Umbilical cord (tissue), 2 donors: ENCODE results near the gene PDSS2. TPM values are rescaled to one million over a fixed set of nuclear protein-coding genes. Genes with fewer than 3 reads are reported as not detected.

Source experiments
- DNase-seq: peaks from one replicate; pipeline ENCODE4 v3.0.0-alpha.2; 2015; ENCODE audit warnings: low spot score
- total RNA-seq: library from RNA; depleted of rRNA; stranded (reverse); fragments of >200 nt; gene quantifications from one replicate; pipeline ENCODE4 v1.2.3, GENCODE V29; 2014; ENCODE audit warnings: low replicate concordance; ENCODE audit not compliant: insufficient read depth

Gene PDSS2
- total RNA-seq, 1 donor from 2014 or later, result 6.3 TPM

DNA sequence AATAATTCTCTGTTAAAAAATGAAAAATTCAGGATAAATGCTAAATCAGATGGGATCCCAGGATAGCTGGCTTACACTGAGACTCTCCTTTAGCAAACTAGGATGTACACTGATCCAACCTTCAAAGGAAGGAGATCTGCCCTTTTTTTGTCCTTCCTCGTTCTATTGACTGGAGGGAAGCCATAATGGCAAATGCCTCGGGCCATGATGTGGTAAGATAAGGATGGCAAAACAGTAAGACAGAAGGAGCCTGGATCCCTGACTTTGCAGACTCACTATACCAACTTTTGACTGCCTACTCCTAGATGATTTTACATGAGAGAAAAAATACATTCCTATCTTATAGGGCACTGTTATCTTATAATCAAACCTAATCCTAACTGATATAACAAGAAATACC lies 187.1 kb downstream of the PDSS2 start:
- DNase-seq, result no peak

- no peak for DNase-seq
Measured at GRCh38 chr6:107271208-107271790, 188.1 kb downstream of the PDSS2 start.

DNA sequence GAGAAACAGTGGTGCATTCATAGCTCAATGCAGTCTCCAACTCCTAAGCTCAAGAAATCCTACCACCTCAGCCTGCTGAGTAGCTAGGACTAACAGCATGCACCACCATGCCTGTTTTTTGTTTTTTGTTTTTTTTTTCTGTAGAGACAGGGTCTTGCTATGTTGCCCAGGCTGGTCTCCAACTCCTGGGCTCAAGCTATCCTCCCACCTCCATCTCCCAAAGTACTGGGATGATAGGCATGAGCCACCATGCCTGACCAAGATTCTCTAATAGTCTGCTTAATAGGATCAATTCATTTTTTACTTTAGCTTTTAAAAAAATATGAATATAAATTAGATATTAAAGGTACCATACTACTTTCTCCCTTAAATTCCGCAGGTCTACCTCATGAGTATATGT lies 191.7 kb downstream of the PDSS2 start:
- no peak for DNase-seq

DNA sequence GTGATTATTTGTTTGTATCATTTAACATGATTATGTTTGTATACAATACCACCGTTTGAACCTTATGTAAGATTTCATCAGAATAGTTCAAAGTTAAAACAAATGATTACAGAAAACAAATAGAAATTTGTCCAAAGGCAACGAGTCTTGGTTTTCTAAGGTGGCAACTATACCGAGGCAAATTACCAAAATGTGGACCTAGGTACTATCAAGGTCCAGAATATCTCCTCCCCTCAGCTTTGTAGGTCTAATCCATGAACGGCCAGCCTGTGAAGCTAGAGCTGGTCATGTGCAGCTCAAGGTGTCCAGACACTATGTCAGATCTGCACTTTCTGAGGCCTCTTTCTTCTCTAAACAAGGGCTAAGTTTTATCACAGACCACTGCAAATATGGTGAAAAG lies 192.4 kb downstream of the PDSS2 start:
- no peak for DNase-seq

DNA sequence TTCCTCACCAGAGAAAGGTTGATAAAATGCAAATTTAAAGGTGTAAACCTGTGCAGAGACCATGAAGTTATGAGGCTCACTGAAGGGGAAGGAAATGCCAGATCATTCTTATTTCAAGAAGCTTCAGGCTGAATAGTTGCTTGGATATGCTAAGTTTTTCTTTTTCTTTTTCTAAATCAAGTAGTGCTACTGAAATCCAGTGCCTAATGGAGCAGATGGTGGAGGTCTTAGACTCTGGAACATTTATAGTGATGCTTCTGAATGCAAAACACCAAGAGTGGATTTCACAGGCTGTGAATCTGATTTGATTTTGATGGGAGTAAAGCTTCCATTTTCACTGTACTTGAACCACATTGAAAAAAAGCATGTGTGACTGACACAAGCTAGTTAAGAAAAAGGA lies 192.8 kb downstream of the PDSS2 start:
- no peak for DNase-seq

DNA sequence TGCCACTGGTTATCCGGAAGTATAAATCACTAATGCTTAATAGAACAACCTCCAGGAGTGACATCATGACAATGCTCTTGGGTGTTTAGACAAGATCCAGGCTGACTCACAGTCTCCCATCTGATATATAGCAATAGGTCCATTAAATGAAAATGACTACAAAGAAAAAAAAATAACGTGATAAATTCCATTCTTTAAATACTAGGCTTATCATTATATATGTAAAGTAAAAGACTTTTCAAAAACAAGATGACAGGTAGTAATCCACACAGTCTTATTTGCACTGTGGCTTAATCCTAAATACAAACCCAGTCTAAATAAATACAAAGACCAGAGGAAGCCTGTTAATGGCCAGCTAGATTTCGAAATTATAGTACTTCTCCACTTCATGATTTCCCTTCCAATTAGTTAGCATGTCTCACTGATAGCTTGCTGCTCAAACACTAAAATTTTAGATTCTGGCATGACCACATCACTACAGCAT lies 195.0 kb downstream of the PDSS2 start:
- DNase-seq, result peak; percentile 34

DNA sequence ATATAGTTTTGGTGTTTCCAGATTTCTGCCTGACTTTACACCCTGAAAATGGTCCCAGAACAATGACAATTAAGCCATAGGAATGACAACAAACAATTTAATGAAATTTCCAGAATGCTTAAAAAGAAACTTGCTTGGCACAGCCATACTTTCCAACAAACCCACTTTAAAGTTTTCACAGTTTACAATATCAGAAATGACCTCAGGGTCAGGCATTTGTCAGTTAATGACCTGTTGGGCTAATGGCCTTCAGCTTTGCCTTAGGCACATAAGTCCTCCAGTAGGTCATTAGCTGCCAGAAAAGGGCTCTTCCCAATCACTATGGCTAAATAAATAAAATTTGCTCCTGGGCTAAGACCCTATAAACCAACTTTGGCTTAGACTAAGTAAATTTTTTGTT lies 199.4 kb downstream of the PDSS2 start:
- no peak for DNase-seq

DNA sequence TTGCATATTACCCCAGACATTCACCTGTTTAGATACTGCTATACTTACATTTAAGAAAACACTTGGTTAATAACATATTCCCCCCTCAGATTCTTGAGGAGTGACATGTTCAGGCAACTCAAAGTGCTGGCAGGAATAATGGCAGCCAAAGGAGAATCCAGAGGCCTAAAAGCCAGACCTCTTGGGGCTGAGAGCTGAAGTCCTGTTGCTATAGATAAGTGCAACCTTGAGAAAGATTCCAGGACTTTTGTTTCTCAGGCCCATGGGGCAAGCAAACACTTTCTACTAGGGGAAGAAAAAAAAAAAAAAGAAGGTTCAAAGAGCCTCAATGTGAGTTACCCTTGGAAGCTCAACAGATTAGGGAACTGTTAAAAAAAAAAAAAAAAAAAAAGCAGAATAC lies 211.2 kb downstream of the PDSS2 start:
- no peak for DNase-seq

- peak; percentile 10 for DNase-seq
Measured at GRCh38 chr6:107246972-107247615, 212.3 kb downstream of the PDSS2 start.

DNA sequence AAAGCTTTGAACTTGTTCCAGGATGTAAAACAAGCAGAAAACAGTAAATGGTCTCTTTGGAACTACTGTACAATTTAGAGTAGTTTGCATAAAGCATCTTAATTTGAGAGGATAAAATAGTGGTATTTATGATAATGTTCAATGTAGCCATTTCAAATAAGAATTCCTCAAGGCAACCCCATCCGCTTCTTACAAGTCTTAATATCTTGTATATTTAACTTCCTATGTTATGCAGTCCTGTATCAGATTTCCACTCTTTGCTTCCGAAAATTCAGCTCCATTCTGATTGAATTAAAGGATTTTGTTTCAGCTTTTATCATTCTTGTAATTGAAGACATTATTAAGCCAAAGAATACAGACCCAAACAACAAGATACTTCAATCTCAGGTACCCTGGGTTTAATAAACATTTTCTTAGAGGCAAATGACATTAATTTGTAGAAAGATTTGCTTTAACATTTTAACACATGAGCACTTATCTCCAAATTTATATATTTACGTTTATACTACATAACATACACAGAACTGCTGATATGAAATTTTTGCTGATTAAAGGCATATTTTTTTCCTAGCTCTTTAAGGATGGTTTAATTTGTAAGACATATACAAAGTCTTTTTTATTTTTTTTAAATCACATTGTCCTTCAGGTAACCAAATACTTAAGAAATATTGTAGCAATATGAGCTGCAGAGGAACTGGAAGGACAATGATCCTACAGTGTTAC lies 213.0 kb downstream of the PDSS2 start:
- DNase-seq, result no peak

GRCh38 chr6:107244742-107245480 lies 214.5 kb downstream of the PDSS2 start:
- DNase-seq, result no peak

- DNase-seq, result no peak
Measured at GRCh38 chr6:107244082-107244741, 215.2 kb downstream of the PDSS2 start.

GRCh38 chr6:107243471-107243870 lies 215.9 kb downstream of the PDSS2 start:
- no peak for DNase-seq

- DNase-seq, result no peak
Measured at GRCh38 chr6:107237992-107238660, 221.2 kb downstream of the PDSS2 start.

DNA sequence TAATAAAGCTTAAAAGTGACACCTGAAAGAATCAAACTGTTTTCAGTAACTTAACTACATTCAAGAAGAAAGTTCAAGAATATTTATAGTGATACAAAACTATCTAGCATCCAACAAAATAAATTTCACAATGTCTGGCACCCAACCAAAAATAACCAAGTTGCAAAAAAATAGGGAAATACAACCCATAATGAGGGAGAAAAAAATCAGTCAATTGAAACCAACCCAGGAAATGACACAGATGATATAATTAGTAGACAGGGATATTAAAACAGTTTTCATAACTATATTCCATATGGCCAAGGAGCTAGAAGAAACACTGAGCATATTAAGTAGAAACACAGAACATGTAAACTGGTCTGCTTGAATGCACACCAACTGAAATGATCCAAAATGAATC lies 223.9 kb downstream of the PDSS2 start:
- no peak for DNase-seq

GRCh38 chr6:107235007-107235406 lies 224.4 kb downstream of the PDSS2 start:
- DNase-seq, result no peak

DNA sequence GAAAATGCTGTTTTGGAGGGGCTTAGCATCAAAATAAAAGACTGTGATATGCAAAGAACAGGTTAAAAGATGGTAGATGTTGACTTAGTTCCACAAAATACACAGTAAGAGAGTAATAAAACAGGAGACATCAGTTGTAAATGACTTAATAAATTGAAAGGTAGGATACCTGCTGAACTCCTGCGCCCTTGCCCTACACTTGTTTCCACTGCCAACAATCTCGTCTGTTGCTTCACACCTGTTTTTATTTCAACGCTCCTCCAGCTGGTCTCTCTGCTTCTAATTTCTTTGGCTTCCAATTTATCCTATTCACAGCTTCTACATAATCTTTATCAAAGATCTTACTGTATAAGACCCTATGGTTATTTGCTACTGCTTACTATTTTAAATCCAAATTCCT lies 228.1 kb downstream of the PDSS2 start:
- DNase-seq, result no peak

- DNase-seq, result no peak
Measured at GRCh38 chr6:107230448-107230847, 228.9 kb downstream of the PDSS2 start.

- DNase-seq, result no peak
Measured at GRCh38 chr6:107230024-107230423, 229.3 kb downstream of the PDSS2 start.

- no peak for DNase-seq
Measured at GRCh38 chr6:107228754-107229153, 230.6 kb downstream of the PDSS2 start.

- DNase-seq, result no peak
Measured at GRCh38 chr6:107221519-107221918, 237.8 kb downstream of the PDSS2 start.
